GM23338 (cell line): ENCODE results near the gene GPR153. TPM values are rescaled to one million over a fixed set of nuclear protein-coding genes. Genes with fewer than 3 reads are reported as not detected.

ENCODE experiments used
- ATAC-seq: fragments of 200-7000 bp; cut with Tn5 transposase; 3 replicates; pipeline ENCODE4 v1.9.1; 2020
- DNase-seq: peaks from one replicate; pipeline ENCODE4 v3.0.0-alpha.2; 2015; ENCODE audit warnings: low spot score
- H2AFZ ChIP-seq: fragments of 200-600 bp; sonication (generic); 2 replicates; pipeline ENCODE4 v1.8.0; 2016; ENCODE audit warnings: antibody characterized with exemption, mild to moderate bottlenecking, moderate library complexity
- H3F3A ChIP-seq: fragments of 200-600 bp; sonication (generic); replicated peaks from 2 replicates; pipeline ENCODE4 v1.8.0; 2017; ENCODE audit warnings: antibody characterized with exemption, mixed run types, low read depth
- H3K27ac ChIP-seq: fragments of 200-600 bp; sonication (generic); 2 replicates; pipeline ENCODE4 v1.6.1; 2016; ENCODE audit warnings: low read depth
- H3K27me3 ChIP-seq: fragments of 200-600 bp; sonication (generic); 2 replicates; pipeline ENCODE4 v1.8.0; 2016; ENCODE audit warnings: mild to moderate bottlenecking, mixed run types, moderate library complexity; ENCODE audit not compliant: insufficient read depth
- H3K36me3 ChIP-seq: fragments of 200-600 bp; sonication (generic); 2 replicates; pipeline ENCODE4 v1.8.0; 2016; ENCODE audit warnings: mild to moderate bottlenecking; ENCODE audit not compliant: insufficient read depth
- H3K4me1 ChIP-seq: fragments of 200-600 bp; sonication (generic); 2 replicates; pipeline ENCODE4 v1.8.0; 2016; ENCODE audit warnings: mild to moderate bottlenecking, moderate library complexity; ENCODE audit not compliant: insufficient read depth
- H3K4me2 ChIP-seq: fragments of 200-600 bp; sonication (generic); 2 replicates; pipeline ENCODE4 v1.7.1; 2017; ENCODE audit warnings: mixed run types
- H3K4me3 ChIP-seq: fragments of 200-600 bp; sonication (generic); 2 replicates; pipeline ENCODE4 v1.6.1; 2016; ENCODE audit warnings: mixed run types
- H3K79me2 ChIP-seq: fragments of 200-600 bp; sonication (generic); replicated peaks from 2 replicates; pipeline ENCODE4 v1.8.0; 2017; ENCODE audit warnings: mild to moderate bottlenecking; ENCODE audit not compliant: insufficient read depth
- H3K9me2 ChIP-seq: fragments of 200-600 bp; sonication (generic); 2 replicates; pipeline ENCODE4 v1.8.0; 2017; ENCODE audit not compliant: insufficient read depth
- H4K20me1 ChIP-seq: fragments of 200-600 bp; sonication (generic); replicated peaks from 2 replicates; pipeline ENCODE4 v1.8.0; 2017; ENCODE audit warnings: mild to moderate bottlenecking; ENCODE audit not compliant: insufficient read depth
- H3K27ac Mint-ChIP-seq: 2 replicates; pipeline ENCODE4 v1.8.0; 2020; ENCODE audit warnings: inconsistent platforms, mild to moderate bottlenecking, moderate library complexity, mixed read lengths
- H3K27me3 Mint-ChIP-seq: 3 replicates; pipeline ENCODE4 v1.8.0; 2022; ENCODE audit warnings: low read depth, mild to moderate bottlenecking, moderate library complexity, mixed read lengths, inconsistent platforms; ENCODE audit not compliant: insufficient read depth, poor library complexity
- H3K36me3 Mint-ChIP-seq: 3 replicates; pipeline ENCODE4 v1.8.0; 2021; ENCODE audit warnings: low read depth, mild to moderate bottlenecking, inconsistent platforms, moderate library complexity, mixed read lengths
- H3K4me1 Mint-ChIP-seq: 3 replicates; pipeline ENCODE4 v1.8.0; 2020; ENCODE audit warnings: mild to moderate bottlenecking, inconsistent platforms, mixed read lengths
- H3K4me3 Mint-ChIP-seq: 3 replicates; pipeline ENCODE4 v1.8.0; 2021; ENCODE audit warnings: moderate library complexity, mild to moderate bottlenecking, inconsistent platforms, mixed read lengths
- H3K9me3 Mint-ChIP-seq: 3 replicates; pipeline ENCODE4 v1.8.0; 2020; ENCODE audit warnings: moderate library complexity, mild to moderate bottlenecking, inconsistent platforms, mixed read lengths
- EZH2 ChIP-seq: fragments of 200-600 bp; sonication (generic); IDR thresholded peaks from one replicate; pipeline ENCODE4 v1.8.0; 2017; ENCODE audit warnings: antibody characterized with exemption, mild to moderate bottlenecking, low read depth; ENCODE audit not compliant: unreplicated experiment
- EZH2phosphoT487 ChIP-seq: fragments of 200-600 bp; sonication (generic); IDR thresholded peaks from one replicate; pipeline ENCODE4 v1.8.1; 2018; ENCODE audit warnings: antibody characterized with exemption; ENCODE audit not compliant: unreplicated experiment
- JUNB ChIP-seq: IDR thresholded peaks from one replicate; pipeline ENCODE4 v1.6.1; 2016; ENCODE audit warnings: antibody characterized with exemption; ENCODE audit not compliant: unreplicated experiment
- NANOG ChIP-seq: IDR thresholded peaks from 2 replicates; pipeline ENCODE4 v1.6.1; 2016; ENCODE audit warnings: antibody characterized with exemption, borderline replicate concordance
- POLR2AphosphoS5 ChIP-seq: IDR thresholded peaks from 2 replicates; pipeline ENCODE4 v1.6.1; 2016; ENCODE audit warnings: antibody characterized with exemption, low read depth
- STAT1 ChIP-seq: IDR thresholded peaks from one replicate; pipeline ENCODE4 v1.6.1; 2016; ENCODE audit warnings: antibody characterized with exemption; ENCODE audit not compliant: unreplicated experiment
- ZNF114 ChIP-seq: fragments of 250-450 bp; sonication (Bioruptor Pico); IDR thresholded peaks from 2 replicates; pipeline ENCODE4 v1.5.0; 2020; ENCODE audit warnings: mild to moderate bottlenecking, moderate library complexity
- ZNF331 ChIP-seq: fragments of 250-450 bp; sonication (Bioruptor Pico); IDR thresholded peaks from 2 replicates; pipeline ENCODE4 v1.5.0; 2020; ENCODE audit warnings: low read depth, mild to moderate bottlenecking, moderate library complexity
- polyA plus RNA-seq: library from polyadenylated mRNA; unstranded; fragments of >200 nt; fragmentation: Nextera tagmentation; extraction: Ambion mirVana; gene quantifications from 2 replicates; pipeline ENCODE4 v1.2.1, GENCODE V29; 2016
- total RNA-seq: library from RNA; depleted of rRNA; stranded (reverse); fragments of >200 nt; shearing (Covaris generic); gene quantifications from 2 replicates; pipeline ENCODE4 v1.2.3, GENCODE V29; 2014
- TF ChIP-seq, protein P1 (sequence below): IDR thresholded peaks from one replicate; pipeline ENCODE4 v1.6.1; 2018; ENCODE audit warnings: antibody characterized with exemption; ENCODE audit not compliant: unreplicated experiment
- TF ChIP-seq, protein P2 (sequence below), 2 experiments: fragments of 200-600 bp in 1 of 2; sonication (generic) in 1 of 2; conservative IDR thresholded peaks; 2 replicates each; pipeline versions ENCODE4 v1.5.1 to v1.6.1; 2016 to 2017; ENCODE audit warnings: antibody characterized with exemption in 2 of 2, low read depth in 2 of 2, mild to moderate bottlenecking in 2 of 2, moderate library complexity in 1 of 2
- TF ChIP-seq, protein P3 (sequence below): IDR thresholded peaks from 2 replicates; pipeline ENCODE4 v1.6.1; 2016; ENCODE audit warnings: antibody characterized with exemption

Gene GPR153
- total and polyA plus RNA-seq, 2 experiments from 2014 or later, result 1.3 to 9.0 TPM

DNA sequence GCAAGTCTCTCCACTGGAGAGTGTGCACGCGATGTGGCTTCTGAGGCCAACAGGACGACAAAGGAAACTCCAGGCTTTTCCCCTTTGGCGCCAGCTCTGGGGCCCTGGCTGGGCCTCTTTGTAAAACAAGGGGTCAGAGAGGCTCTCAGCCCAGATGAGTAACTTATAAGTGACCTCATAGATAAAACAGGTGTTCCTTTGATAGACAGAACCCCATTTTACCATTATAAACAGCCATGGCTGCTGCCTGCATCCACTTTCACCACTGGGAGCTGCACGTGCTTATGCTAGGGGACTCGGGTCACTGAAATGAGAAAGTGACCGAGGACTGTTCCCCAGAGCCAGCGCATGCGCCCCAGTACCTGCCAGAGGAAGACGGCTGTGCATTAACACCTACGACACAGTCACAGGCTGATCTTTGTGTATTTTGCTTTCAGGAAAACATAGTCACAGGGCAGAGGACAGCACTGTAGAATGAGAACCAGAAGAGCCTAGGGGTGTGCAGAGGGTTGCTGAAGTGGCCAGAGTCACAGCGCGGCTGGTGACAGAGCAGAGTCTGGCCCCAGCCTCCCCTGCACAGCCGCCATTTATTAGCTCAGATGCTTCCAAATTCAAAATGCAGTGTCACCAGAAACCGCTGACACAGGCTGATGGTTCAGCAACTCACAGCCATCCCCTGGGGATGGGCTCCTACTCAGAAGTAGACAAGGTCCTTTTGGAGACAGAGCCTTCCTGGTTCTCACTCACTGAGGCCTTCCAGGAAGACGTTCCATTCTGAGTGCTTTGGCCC is 42.3 kb downstream of the GPR153 start (continued):
- TF ChIP-seq, protein P1, sequence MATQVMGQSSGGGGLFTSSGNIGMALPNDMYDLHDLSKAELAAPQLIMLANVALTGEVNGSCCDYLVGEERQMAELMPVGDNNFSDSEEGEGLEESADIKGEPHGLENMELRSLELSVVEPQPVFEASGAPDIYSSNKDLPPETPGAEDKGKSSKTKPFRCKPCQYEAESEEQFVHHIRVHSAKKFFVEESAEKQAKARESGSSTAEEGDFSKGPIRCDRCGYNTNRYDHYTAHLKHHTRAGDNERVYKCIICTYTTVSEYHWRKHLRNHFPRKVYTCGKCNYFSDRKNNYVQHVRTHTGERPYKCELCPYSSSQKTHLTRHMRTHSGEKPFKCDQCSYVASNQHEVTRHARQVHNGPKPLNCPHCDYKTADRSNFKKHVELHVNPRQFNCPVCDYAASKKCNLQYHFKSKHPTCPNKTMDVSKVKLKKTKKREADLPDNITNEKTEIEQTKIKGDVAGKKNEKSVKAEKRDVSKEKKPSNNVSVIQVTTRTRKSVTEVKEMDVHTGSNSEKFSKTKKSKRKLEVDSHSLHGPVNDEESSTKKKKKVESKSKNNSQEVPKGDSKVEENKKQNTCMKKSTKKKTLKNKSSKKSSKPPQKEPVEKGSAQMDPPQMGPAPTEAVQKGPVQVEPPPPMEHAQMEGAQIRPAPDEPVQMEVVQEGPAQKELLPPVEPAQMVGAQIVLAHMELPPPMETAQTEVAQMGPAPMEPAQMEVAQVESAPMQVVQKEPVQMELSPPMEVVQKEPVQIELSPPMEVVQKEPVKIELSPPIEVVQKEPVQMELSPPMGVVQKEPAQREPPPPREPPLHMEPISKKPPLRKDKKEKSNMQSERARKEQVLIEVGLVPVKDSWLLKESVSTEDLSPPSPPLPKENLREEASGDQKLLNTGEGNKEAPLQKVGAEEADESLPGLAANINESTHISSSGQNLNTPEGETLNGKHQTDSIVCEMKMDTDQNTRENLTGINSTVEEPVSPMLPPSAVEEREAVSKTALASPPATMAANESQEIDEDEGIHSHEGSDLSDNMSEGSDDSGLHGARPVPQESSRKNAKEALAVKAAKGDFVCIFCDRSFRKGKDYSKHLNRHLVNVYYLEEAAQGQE, result no peak
- TF ChIP-seq EZH2, result no peak

DNA sequence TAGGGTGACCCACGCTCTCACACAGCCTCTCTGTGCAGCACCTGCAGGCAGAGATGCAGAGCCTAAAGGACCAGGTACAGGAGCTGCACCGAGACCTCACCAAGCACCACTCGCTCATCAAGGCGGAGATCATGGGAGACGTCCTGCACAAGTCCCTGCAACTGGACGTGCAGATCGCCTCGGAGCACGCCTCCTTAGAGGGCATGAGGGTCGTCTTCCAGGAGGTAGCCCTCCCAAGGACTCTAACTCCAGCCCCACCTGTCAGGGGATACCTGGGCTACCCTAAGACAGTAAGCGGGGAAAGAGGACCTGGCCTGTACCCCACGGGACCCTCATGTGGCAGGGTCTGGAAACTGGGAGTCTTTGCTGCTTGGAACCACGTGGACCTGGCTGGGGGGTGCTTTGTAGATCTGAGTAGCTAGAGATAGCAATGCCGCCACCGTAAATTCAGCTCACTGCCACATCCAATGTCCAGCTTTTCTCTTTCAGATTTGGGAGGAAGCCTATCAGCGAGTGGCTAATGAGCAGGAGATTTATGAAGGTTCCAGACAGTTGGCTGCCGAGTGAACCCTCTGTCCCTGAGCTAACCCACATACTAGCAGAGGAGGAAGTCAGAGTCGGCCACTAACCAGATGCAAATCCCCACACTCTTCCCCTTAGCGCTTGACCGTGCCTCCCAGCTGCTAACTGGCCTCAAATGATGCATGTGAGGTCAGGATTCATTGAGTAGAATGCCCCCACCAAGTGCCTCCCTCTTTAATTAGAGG is 48.5 kb downstream of the GPR153 start:
- Histone ChIP-seq H4K20me1 (no peaks in the 10 kb centered on the region), H3K4me2 (no peak overlapping the region), H2AFZ (no peak overlapping the region), H3K4me1 (peaks cover 22% of the 10 kb centered on the region), H3K79me2 (no peaks in the 10 kb centered on the region), H3K27me3 (peaks cover 27% of the 10 kb centered on the region), H3K27ac (no peak overlapping the region), H3K36me3 (no peaks in the 10 kb centered on the region), H3F3A (0 out of 2 replicates have a peak, but pooled peaks cover 5% of the 10 kb centered on the region), H3K4me3 (no peak overlapping the region), H3K9me2 (no peaks in the 10 kb centered on the region)
- H3K4me3 Mint-ChIP-seq, result no peak overlapping the region; the same call in 2 of the 3 replicates
- peaks cover 16% of the 10 kb centered on the region for H3K4me1 Mint-ChIP-seq
- ATAC-seq (no peak), DNase-seq (no peak)
- no peaks in the 10 kb centered on the region; the same call in 1 of the 3 replicates for H3K9me3 Mint-ChIP-seq
- no peaks in the 10 kb centered on the region for H3K36me3 Mint-ChIP-seq
- peaks cover 21% of the 10 kb centered on the region for H3K27me3 Mint-ChIP-seq
- no peak overlapping the region for H3K27ac Mint-ChIP-seq
- TF ChIP-seq STAT1 (no peak), EZH2phosphoT487 (no peak), POLR2AphosphoS5 (no peak), ZNF331 (CRISPR knock-in tag) (no peak), NANOG (no peak), ZNF114 (CRISPR knock-in tag) (no peak), EZH2 (no peak), JUNB (no peak)
- TF ChIP-seq, protein P2, sequence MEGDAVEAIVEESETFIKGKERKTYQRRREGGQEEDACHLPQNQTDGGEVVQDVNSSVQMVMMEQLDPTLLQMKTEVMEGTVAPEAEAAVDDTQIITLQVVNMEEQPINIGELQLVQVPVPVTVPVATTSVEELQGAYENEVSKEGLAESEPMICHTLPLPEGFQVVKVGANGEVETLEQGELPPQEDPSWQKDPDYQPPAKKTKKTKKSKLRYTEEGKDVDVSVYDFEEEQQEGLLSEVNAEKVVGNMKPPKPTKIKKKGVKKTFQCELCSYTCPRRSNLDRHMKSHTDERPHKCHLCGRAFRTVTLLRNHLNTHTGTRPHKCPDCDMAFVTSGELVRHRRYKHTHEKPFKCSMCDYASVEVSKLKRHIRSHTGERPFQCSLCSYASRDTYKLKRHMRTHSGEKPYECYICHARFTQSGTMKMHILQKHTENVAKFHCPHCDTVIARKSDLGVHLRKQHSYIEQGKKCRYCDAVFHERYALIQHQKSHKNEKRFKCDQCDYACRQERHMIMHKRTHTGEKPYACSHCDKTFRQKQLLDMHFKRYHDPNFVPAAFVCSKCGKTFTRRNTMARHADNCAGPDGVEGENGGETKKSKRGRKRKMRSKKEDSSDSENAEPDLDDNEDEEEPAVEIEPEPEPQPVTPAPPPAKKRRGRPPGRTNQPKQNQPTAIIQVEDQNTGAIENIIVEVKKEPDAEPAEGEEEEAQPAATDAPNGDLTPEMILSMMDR (conservative IDR thresholded peaks at IDR 0.05; ENCODE audit: low read depth in 2 of 2), result no peak
- TF ChIP-seq, protein P3, sequence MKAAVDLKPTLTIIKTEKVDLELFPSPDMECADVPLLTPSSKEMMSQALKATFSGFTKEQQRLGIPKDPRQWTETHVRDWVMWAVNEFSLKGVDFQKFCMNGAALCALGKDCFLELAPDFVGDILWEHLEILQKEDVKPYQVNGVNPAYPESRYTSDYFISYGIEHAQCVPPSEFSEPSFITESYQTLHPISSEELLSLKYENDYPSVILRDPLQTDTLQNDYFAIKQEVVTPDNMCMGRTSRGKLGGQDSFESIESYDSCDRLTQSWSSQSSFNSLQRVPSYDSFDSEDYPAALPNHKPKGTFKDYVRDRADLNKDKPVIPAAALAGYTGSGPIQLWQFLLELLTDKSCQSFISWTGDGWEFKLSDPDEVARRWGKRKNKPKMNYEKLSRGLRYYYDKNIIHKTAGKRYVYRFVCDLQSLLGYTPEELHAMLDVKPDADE, result no peak
- TF ChIP-seq, protein P1, result no peak
